Stomach (tissue), 4 donors: Measurements from ENCODE around the gene HNRNPR.

Source experiments
- CTCF ChIP-seq, 7 experiments: fragments of 450-650 bp in 4 of 7; fragments of 200-600 bp in 3 of 7; sonication (generic) in 3 of 7; IDR thresholded peaks; one replicate each; pipeline ENCODE4 v1.5.1; 2016 to 2019; ENCODE audit warnings: antibody characterized with exemption in 7 of 7, control low read depth in 2 of 7, mild to moderate bottlenecking in 1 of 7
- EP300 ChIP-seq: sonication (generic); formaldehyde crosslinking; IDR thresholded peaks from one replicate; pipeline ENCODE4 v1.6.1; 2017; ENCODE audit warnings: antibody characterized with exemption
- POLR2A ChIP-seq, 4 donors: fragments of 450-650 bp; IDR thresholded peaks; one replicate each; pipeline ENCODE4 v1.6.1; 2016; ENCODE audit warnings: antibody characterized with exemption in 4 of 4, control low read depth in 2 of 4, mild to moderate bottlenecking in 1 of 4, moderate library complexity in 1 of 4
- POLR2AphosphoS5 ChIP-seq, 3 donors: sonication (generic); formaldehyde crosslinking; IDR thresholded peaks; one replicate each; pipeline ENCODE4 v1.6.1; 2016; ENCODE audit warnings: antibody characterized with exemption in 3 of 3

- TF ChIP-seq POLR2A (IDR thresholded peaks at IDR 0.05), result no peak
- no peak for TF ChIP-seq CTCF (IDR thresholded peaks at IDR 0.05)
- TF ChIP-seq EP300, result no peak
- no peak for TF ChIP-seq POLR2AphosphoS5 (IDR thresholded peaks at IDR 0.05)
Measured at GRCh38 chr1:23358310-23358875, 14.3 kb upstream of the HNRNPR start.
